Activated gamma-delta T cell treated with Interleukin-2 at 50 U/mL for 16 hours (primary cell): ENCODE results near the gene B3GALNT2.
A peak's percentile ranks its signal among the peaks of the same experiment; 100 is the strongest.

ENCODE experiments used
- DNase-seq: peaks from one replicate; pipeline ENCODE4 v3.0.0-alpha.2; 2020

The B3GALNT2 gene

DNA sequence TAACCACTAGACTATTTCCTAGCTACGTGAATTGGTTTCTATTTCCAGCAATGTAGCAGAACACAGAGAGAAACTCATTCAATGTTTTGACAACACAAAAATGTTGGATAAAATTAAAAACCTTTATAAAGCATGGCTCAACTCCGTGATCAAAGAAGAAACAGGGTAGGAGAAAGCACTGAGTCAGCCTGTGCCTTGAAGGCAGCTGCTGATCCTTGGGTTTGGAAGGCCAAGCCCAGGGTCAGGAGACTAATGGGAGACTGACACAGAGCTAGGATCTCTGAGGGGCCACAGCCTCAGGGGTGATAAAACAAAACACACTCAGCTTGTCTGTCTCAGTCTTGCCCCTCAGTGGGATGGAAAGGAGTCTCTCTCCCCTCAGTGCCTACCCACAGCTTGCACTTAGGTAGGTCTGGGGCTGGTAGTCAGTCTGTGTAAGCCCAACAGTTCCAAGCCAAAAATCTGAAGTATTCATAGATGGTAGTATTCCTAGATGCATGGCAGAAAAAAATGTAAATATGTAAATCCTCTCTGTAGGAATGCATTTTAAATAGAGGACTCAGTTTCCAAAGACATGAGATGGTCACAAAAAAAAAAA lies 53.3 kb downstream of the B3GALNT2 start:
- no peak for DNase-seq

DNA sequence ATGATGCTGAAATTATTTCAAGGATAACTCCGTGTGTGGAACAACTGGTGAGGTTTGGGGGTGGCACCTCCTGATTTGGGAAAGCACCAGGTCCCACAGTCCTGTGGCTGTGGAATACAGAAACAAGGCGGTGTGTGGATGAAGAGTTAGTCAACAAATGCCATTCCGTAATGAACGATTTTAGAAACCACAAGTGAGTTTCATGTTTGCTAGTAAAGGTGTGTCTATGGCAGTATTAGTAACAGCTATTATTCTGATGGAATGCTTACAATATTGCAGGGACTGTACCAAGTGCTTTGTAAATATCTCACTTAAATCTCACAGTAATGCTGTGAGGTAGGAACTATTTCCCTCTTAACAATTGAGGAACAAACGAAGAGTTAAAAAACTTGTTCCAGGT lies 53.8 kb downstream of the B3GALNT2 start:
- DNase-seq: no peak

DNA sequence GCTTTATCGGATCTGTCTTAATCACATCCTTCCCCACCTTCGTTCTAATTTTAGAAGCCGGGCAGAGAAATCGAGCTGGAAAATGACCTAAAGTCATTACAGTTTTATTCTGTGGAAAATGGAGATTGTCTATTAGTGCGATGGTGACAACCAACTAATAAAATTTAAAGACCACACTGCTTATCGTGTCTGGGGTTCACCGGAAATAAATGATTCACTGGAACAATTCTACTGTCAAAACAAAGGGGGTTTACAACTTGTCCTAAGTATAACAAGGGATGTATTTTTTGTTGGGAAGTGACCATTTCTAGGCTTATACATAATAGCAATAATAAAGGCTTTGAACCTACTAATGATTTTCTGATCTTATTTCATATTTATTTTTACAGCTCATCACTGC lies 55.6 kb downstream of the B3GALNT2 start:
- DNase-seq: no peak

DNA sequence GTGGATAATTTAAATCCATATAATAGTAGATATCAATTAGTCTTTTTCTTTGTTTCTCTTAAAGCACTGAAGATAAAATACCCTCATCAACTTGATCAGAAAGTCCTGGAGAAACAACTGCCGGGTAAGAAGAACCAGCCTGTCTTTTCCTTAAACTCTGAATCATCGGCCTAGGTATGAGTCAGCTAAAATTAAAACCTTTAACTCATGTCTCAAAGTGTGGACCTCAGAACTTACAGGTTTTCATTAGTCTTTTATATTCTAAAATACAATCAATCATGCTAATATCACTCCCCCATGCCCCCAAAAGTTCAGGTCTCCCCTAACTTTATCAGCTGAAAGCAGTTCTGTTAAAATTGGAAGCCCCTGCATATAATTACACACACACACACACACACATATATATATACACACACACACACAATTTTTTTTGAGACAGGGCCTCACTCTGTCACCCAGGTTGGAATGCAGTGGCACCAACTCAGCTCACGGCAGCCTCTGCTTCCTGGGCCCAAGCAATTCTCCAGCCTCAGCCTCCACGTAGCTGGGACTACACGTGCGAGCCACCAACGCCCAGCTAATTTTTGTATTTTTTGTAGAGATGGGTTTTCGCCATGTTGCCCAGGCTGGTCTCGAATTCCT lies 61.3 kb downstream of the B3GALNT2 start:
- no peak for DNase-seq

DNA sequence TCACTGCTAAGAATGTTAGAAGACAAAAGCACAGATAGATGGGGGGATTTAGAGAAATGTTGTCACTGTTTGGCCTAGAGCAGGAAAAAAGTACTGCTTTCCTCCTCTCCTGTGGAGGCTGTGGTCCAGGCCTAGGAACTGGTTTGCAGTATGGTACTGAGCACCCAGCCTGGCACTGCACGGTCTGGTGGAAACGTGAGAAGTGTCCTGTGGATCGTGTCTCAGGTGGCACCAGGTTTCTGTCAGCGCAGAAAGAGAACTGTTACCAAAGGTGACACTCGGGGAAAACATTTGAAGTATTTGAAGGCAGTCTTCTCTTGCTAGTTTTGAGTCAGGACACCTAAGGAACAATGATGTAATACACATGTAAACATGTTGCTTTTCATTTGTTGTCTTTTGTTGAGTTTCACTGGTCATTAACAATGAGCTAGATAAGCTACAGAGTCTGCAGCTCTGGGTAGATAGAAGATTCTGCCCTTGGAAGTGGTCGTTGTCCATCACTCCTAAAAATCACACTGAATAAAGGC lies 63.0 kb downstream of the B3GALNT2 start:
- DNase-seq: no peak

DNA sequence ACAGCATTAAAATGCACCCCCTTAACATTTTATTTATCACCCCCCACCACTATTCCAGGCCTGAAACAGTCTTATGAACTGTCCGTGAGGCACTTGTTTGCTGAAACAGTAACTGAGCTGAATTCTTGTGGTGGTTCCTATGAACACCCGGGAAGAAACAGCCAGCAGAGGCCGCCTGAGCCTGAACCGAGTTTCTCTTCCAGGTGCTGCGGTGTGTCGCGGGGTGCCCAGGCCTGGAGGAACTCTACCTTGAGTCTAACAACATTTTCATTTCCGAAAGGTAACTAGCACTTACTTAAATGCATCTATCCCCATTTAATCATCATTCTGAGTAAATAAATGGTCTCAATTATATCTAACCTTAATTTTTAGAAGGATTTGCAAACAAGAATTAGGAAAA lies 70.3 kb downstream of the B3GALNT2 start:
- no peak for DNase-seq

DNA sequence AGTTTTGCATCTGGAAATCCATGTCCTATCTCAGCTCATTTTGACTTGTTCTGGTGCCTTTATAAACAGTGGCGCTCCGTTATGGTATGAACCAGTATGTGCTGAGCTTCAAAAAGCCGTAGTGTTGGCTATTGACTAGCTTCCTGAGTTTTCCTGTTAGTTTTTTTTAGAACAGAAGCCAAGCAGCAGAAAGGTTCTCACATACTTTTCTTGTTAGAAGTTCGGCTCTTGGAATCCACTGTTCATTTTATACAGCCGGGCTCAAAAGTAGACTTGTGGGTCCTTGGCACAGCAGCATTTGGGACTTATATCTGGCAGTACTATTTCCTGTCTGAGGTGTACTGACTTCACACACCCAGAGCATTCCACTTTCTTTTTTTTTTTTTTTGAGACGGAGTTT lies 73.3 kb downstream of the B3GALNT2 start:
- no peak for DNase-seq

DNA sequence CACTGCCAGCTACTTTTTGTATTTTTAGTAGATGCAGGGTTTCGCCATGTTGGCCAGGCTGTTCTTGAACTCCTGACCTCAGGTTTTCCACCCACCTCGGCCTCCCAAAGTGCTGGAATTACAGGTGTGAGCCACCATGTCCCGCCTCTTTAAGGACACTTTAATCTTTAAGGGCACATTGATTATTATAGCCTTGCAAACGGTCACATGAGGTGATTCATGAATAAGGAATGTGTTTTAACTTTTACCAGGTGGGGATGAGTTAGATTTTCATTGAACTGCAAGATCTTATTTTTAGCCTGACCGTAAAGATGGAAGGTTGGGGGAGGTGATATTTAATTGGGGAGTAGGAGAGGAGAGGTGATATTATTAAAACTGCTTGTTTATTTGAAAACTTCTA lies 75.1 kb downstream of the B3GALNT2 start:
- DNase-seq: no peak

DNA sequence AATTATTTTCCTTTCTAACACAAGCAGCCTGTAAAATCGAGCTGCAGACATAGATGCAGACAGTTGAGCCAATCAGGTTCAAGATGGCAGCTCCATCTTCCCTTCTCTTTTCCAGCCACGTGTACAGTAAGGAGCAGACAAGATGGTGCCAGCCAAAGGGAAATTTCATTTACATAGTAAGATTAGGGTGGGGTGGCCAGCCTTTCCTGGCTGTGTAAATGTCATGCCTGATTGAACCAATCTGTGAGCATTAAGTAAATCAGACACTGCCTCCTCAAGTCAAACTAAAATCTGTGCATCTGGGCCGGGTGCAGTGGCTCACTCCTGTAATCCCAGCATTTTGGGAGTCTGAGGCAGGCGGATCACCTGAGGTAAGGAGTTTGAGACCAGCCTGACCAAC lies 76.8 kb downstream of the B3GALNT2 start:
- no peak for DNase-seq

DNA sequence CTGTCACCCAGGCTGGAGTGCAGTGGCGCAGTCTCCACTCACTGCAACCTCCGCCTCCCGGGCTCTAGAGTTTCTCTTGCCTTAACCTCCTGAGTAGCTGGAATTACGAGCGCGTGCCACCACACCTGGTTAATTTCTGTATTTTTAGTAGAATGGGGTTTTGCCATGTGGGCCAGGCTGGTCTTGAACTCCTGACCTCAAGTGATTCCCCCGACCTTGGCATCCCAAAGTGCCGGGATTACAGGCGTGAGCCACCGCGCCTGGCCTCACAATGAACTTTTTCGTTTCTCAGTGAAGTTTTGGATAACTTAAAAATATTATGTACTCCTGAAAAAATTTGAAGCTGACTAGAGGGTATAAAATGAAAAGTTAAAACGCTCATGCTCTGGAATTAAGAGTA lies 77.6 kb downstream of the B3GALNT2 start:
- DNase-seq: no peak

DNA sequence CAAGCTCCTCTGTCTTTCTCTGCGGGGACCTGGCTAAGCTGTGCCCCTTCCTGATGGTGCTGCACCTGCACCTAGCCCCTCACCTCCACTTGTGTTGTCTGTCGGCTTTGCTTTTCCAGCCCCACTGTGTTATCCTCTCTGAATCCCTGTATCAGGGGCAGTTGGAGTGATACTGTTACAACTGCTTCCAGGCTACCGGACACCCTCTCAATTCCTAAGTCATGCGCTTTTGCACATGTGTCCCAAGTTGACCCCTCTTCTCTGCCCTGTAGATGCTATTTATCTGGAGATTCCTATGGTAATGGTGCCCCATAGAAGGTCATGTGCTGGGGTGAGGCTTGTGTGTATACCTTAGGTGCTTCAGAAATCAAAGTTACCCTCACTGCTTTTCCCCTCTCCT lies 78.1 kb downstream of the B3GALNT2 start:
- DNase-seq: no peak

DNA sequence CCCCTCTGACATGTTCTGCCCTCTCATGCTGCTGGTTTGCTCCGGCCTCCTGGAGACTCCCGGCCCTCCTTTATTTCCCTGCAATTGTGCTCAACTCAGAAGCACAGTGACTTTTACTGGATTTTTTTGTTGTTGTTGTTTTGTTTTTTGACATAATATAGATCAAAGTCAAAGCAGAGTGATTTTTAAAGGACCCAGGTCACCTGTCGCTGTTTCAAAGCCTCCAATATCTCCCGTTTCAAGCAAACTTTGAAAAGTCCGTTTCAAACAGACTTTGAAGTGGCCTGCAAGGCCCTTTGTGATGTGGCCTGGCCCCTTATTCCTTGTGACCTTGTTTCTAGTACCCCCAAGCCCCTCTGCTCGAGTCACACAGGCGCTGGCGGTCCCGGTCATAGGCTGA lies 78.9 kb downstream of the B3GALNT2 start:
- DNase-seq: no peak

DNA sequence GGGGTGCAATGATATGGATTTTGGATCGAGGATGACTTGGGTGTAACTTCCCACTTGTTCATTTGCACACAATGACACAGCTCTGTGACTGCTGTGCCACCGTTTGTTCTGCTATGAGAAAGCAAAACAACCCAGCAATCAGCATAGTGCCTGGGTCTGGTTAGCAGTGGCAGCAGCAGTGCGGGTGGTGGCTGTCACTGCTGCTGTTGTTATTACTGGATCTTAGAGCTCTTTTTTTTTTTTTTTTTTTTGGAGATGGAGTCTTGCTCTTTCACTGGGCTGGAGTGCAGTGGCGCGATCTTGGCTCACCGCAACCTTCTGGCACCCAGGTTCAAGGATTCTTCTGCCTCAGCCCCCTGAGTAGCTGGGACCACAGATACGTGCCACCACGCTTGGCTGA lies 80.2 kb downstream of the B3GALNT2 start:
- no peak for DNase-seq

DNA sequence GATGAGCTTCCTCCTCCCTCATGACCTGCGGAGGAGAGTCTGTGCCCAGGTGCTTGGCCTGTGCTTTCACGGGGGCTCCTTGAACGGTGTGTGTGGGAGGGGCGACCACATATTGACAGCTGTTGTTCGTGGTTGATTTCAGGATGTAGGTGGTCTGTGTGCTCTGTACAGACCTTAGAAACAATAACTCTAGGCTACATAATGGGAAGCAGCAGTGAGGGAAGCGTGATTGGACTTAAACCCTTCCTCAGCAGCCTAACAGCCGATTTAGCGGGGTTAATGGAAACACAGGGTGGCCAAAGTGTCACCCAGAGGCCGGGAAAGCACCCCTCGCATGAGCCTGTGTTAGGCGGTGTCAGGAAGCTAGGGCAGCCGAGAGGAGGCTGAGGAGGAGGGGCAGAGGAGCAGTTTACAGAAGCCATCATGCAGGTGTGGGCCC lies 81.0 kb downstream of the B3GALNT2 start:
- DNase-seq: peak; percentile 24

DNA sequence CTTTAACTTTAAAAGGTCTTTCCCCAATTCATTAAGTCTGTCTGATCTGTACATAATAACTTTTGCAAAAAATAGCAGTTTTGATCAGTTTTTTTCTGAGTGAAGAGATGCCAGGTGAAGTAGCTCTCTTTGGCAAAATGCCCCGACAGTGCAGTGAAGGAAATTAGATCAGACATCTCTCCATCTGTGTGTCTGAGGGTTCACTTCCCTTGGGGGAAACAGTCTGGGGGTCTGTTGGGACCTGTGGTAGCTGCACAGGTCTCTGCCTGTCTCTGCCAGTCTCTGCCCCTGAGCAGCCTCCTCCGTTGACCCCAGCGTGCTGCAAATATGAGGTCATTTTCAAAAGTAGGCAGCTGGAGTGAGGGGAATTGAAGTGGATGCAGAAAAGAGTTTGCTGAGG lies 82.5 kb downstream of the B3GALNT2 start:
- no peak for DNase-seq

DNA sequence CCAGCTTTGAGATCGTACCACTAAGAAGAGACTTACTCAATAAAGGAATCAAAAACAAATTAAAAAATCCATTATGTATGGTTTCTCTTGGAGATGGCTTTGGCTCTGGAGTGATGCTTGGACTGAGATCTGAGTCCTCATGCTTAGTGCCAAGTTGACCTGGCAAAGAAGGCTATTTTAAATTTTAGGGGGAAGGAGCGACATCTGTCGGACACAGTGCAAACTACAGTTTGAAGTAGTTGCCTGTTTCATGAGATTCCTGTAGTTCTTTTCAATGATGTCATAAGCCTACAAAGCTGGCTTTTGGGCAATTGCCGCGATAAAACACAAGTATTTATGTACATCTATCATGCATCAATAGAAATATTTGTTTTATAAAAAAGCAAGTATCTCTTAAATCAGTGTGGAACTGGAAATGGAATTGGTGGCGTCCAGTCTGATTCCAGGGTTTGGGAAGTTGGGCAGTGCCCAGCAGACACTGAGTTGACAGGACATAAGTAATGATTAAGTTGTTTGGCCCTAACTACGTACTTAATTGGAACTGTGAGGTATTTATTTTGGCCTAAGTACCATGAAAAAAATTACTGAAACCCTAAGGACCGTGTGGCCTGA lies 87.1 kb downstream of the B3GALNT2 start:
- peak; percentile 56 for DNase-seq

DNA sequence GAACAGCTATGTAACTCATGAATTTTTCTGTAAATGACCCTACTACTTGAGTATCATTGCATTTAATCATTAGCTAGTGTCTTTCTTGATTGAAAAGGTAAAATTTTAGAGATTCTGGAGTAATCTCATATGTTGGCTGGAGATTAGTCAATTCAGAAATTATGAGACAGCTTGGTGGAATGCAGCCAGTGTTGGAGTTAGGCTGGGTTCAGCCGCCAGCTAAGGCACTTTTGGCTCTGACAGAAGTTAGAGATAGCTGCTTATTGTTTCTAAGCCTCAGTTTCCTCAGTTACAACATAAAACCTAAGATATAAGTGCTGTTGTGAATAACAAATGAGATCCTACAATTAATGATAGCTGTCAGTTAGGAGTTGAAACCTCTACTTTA lies 87.6 kb downstream of the B3GALNT2 start:
- no peak for DNase-seq

DNA sequence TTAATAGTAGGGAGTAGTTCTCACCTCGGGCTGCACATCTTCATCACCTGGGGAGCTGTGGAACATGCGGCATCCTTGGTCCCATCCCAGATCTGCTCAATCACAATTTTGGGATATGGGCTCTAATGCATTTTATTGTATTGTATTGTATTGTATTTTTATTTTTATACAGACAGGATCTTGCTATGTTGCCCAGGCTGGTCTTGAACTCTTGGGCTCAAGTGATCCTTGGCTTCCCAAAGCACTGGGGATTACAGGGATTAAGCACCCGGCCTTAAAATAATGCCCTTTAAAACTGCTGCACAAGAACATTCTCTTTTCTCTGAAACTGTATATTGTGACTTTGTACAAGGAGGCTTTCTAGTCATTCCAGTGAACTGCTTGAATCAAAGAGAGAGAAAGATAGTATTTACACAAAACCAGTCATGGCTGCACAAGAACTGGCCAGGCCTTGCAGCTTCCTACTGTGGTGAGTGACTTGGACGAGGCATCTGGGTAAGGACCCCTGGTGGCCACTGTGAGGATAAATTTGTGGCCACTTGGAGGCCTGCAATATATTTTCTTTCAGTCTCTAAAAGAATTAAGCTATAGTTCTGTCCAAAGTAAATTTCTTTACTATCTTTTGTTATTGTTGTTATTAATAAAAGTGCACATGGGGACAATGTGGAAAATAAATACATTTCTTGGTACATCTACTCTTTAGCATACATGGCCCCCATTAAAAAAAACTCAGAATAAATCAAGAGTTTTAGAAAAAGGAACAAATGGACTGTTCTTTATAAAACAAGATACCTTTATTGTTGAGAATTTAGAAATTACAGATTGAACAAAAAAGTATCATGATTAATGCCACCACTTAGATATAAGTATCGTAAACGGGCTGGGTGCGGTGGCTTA lies 89.0 kb downstream of the B3GALNT2 start:
- DNase-seq: peak; percentile 52

DNA sequence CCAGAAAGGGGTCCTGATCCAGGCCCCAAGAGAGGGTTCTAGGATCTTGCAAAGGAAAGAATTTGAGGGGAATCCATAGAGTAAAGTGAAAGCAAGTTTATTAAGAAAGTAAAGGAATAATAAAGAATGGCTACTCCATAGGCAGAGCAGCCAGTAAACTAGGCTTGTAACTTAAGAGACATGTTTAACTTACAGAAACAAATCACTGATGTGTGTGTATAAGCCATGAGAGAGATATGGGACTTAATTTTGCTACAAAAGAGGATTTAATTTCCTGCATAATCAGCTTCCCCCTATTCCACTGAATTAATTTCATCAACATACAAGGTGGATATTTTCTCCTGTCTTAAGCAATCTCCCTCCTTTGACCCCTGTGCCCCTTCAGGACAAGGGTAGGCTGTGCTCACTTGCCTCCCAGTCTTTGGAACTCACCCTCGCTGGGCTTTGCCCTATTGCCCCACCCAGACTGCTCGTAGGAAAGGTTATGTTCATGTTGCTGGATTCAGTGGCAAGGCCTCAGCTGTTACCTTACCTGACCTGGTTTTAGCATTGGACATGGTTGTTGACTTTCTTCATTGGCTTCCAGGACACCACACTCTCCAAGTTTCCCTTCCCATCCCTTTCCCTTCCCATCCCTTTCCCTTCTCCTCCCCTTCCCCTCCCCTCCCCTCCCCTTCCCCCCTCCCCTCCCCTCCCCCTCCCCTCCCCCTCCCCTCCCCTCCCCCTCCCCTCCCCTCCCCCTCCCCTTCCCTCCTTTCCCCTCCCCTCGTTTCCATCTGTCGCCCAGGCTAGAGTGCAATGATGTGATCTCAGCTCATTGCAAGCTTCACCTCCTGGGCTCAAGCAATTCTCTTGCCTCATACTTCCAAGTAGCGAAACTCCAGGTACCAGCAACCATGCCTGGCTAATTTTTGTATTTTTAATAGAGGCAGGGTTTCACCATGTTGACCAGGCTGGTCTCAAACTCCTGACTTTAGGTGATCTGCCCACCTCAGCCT lies 92.5 kb downstream of the B3GALNT2 start:
- no peak for DNase-seq

DNA sequence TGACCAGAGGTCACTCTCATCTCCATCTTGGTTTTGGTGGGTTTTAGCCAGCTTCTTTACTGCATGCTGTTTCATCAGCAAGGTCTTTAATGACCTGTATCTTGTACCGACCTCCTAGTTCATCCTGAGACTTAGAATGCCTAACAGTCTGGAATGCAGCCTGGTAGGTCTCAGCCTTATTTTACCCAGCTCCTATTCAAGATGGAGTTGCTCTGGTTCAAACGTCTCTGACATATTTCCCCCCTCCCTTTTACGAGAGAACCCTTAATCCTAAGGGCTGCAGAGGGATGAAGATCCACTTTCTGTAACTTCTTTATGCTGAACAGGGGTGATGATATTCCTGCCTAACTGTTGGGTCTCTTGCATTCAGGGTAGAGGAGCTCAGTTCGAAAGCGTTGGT lies 93.8 kb downstream of the B3GALNT2 start:
- no peak for DNase-seq

DNA sequence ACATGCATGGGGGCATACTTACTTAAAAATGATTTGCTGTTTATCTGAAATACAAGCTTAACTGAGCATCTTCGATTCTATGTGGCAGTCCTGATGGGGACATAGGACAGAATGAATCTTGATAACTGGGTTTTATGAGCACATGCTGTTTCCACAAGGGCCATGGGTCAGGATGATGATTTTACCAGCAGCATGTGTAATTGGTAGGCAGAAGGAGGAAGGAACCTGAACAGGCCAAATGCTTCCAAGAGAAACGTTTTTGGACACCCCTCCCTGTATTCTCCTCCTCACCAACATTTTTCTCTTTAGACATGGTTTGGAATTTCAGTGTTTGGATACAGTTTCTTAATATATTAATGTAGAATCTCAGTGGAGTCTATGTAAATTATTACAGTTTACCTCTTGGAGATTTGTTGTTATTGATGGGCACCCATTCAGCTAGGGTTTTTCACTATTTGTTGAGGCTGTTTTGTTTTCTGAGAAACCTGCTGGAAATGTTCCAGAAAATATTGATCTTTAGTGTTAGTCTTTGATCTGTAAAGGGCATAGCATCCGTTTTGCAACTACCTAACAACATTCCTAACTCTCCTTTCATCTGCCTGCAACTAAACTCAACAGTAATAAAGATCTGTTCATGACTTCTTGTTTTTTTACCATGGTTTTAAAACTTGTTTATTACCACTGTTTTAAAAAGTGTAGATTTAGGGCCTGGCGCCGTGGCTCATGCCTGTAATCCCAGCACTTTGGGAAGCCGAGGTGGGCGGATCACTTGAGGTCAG lies 95.0 kb downstream of the B3GALNT2 start:
- DNase-seq: no peak
